GM19328 (cell line): ENCODE data around the gene PPP2R3A.

ENCODE experiments used
- ATAC-seq: cut with Tn5 transposase; IDR thresholded peaks from one replicate; pipeline ENCODE4 v1.9.1; 2021; ENCODE audit warnings: mild to moderate bottlenecking, moderate library complexity; ENCODE audit not compliant: unreplicated experiment

Gene PPP2R3A

GRCh38 chr3:135966962-135967274 lies 1.4 kb downstream of the PPP2R3A start:
- no peak for ATAC-seq

- ATAC-seq, result no peak
Measured at GRCh38 chr3:135967867-135968266, 2.3 kb downstream of the PPP2R3A start.

- no peak for ATAC-seq
Measured at GRCh38 chr3:135970506-135971116, 5.1 kb downstream of the PPP2R3A start.

GRCh38 chr3:135973841-135974240 lies 8.3 kb downstream of the PPP2R3A start:
- no peak for ATAC-seq

- ATAC-seq, result no peak
Measured at GRCh38 chr3:135975053-135975452, 9.5 kb downstream of the PPP2R3A start.

GRCh38 chr3:135975536-135975935 lies 10.0 kb downstream of the PPP2R3A start:
- no peak for ATAC-seq

- no peak for ATAC-seq
Measured at GRCh38 chr3:135980343-135980742, 14.8 kb downstream of the PPP2R3A start.

GRCh38 chr3:135981701-135982403 lies 16.3 kb downstream of the PPP2R3A start:
- no peak for ATAC-seq

GRCh38 chr3:135982404-135982761 lies 16.9 kb downstream of the PPP2R3A start:
- no peak for ATAC-seq

- ATAC-seq, result no peak
Measured at GRCh38 chr3:135982922-135983581, 17.5 kb downstream of the PPP2R3A start.

GRCh38 chr3:135987661-135988060 lies 22.1 kb downstream of the PPP2R3A start:
- no peak for ATAC-seq

- no peak for ATAC-seq
Measured at GRCh38 chr3:135989242-135989641, 23.7 kb downstream of the PPP2R3A start.

GRCh38 chr3:135990903-135991302 lies 25.4 kb downstream of the PPP2R3A start:
- no peak for ATAC-seq

- ATAC-seq, result no peak
Measured at GRCh38 chr3:135991621-135992020, 26.1 kb downstream of the PPP2R3A start.

GRCh38 chr3:135992072-135992471 lies 26.5 kb downstream of the PPP2R3A start:
- ATAC-seq, result no peak

GRCh38 chr3:135994708-135995337 lies 29.3 kb downstream of the PPP2R3A start:
- no peak for ATAC-seq

- no peak for ATAC-seq
Measured at GRCh38 chr3:135995766-135996165, 30.2 kb downstream of the PPP2R3A start.

GRCh38 chr3:135997554-135998320 lies 32.2 kb downstream of the PPP2R3A start:
- no peak for ATAC-seq

GRCh38 chr3:136008221-136008620 lies 42.7 kb downstream of the PPP2R3A start:
- ATAC-seq, result no peak

- ATAC-seq, result no peak
Measured at GRCh38 chr3:136008732-136009470, 43.4 kb downstream of the PPP2R3A start.

- no peak for ATAC-seq
Measured at GRCh38 chr3:136018876-136019275, 53.3 kb downstream of the PPP2R3A start.
